CD4-positive, alpha-beta T cell treated with Interleukin-4 for 4 hours (primary cell): Measurements from ENCODE around the gene TNKS1BP1.
"Not testable (repeated sequence)": the region's sequence is repeated elsewhere in the genome, so short reads cannot be mapped to it uniquely, and the experiment has no call there.

ENCODE experiments used
- DNase-seq: peaks from one replicate; pipeline ENCODE4 v3.0.0-alpha.2; 2020

The TNKS1BP1 gene

DNA sequence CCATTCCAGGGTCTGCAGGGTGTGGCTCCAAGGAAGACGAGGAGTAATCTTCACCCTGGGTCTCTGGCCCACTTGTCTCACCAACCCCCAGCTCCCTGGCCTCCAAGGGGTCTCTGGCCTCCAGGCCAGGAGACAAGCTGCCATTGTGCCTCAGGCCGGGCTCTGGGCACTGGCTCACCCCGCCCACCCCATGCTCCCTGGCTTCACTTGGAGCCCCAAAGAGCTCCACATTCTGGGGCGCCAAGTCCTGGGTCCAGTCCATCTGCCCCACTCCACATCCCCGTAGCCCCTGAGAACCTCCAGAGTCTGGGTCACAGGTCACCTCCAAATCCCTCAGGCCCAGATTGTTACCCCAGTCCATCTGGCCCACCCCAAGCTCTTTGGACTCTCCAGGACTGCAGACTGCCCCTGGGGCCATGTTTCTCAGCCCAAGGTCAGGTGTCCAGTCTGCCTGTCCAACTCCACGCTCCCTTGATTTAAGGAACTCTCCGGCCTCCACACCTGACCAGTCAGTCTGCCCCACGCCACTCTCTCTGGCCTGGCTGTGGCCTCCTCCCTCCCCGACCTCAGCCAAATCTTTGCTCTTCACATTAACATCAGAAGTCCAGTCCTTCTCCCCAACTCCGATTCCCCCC lies 16.2 kb downstream of the TNKS1BP1 start:
- no peak for DNase-seq

DNA sequence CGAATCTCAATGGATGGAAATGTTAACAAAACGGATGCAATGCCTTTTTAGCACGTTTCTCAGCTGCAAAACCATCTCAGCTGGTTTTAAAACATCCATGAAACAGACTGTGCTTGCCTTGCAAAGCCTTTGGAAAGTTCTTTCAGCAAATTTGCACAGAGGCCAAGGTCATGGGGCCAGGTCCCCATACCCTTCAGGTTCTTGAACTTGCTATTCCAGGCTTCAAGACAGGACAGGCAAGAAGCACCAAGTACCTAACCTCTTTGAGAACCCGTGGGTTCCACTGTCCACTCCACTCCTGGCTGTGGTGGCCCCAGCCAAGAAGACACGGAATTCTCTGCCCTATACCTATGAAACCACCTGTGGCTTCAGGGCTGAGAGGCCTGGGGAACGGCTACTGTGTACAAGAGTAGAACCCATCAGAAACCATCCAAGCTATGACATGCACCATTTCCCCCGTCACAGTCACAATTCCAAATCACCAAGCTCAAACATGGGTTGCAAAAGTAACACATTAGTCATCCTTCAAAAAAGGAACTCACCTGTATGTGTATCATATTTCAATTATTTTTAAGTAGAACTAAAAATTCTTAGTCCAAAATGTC lies 17.0 kb downstream of the TNKS1BP1 start:
- DNase-seq = no peak

DNA sequence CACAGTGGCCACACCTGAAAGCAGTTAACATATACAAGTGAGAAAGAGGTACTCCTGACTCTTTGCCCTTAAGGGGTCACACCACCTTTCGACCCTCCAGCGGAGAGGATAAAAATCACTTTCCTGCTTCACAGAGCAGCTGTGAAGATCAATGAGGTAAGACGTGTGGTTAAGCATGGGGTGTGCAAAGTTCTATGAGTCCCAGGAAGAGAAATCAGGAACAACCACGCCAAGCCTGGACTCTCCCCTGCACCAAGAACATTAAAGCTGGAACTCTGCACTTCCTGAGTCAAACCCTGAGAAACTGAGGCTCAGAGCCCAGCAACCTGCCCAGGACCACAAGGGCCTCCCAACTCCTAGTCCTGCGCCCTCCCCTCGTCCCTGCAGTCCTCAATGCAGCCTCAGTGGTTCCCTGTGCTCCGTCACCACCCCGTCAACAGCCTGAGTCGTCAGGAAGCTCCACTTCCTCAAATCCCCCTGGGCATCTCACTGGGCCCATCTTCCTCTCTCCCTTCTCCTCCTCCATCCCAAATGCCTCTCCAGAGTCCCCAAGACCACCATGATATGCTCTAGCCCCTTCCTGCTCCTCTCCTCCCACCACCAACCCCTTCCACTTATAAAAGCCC lies 17.7 kb downstream of the TNKS1BP1 start:
- DNase-seq = no peak

DNA sequence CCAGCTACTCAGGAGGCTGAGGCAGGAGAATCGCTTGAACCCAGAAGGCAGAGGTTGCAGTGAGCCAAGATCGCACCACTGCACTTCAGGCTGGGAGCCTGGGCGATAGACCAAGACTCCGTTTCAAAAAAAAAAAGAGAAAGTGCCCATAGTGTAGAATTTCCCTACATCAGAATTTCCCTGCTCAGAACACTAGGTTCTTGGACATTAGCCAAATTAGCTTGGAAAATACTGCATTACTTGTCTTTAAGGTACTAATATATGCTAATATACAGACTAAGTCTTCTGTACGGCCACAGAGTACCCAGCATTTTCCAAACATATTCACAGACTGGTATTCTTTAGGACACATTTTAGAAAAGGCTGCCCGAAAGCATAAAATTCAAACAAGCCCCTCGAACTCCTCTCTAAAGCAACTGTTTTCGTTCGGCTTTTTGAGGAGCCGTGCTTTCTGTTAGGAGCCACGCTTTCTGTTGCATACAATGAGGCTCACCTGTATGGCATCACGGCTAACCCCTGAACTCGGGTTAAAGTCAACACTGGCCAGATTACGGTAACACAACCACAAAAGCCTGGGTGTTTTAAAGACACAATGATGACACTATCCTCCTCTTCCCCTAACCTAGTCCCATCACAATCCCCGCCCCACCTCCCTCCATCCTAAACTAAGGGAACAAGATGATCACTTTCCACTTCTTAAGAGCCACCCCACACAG lies 18.4 kb downstream of the TNKS1BP1 start:
- DNase-seq = no peak

- DNase-seq = no peak
Measured at GRCh38 chr11:57305523-57305922, 19.2 kb downstream of the TNKS1BP1 start.

DNA sequence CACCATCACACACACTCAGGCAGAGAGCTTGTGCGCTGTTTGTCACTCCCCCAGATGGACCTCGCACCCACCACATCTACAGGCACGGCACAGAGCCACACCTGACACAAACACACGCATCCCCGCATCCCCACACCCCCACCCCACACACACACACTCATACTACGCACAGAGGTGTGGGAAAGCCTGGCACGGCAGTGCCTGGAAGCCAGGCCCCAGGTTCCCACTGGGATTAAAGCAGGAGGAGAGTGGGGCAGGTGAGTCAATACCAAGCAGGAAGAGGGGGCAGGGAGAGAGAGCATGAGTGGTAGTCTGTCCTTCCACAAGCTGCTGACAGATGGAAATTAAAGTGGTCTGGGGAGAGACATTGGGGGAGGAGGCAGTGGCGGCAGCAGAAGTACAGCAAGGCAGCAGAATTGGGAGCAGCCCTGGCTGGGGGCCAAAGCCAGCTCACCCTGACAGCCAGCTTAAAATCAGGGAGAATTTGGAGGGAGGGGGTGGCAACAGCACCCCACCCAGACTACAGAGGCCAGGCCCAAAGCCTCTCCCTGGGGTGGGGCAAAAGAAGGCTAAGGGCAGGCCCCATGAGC lies 20.7 kb downstream of the TNKS1BP1 start:
- no peak for DNase-seq

DNA sequence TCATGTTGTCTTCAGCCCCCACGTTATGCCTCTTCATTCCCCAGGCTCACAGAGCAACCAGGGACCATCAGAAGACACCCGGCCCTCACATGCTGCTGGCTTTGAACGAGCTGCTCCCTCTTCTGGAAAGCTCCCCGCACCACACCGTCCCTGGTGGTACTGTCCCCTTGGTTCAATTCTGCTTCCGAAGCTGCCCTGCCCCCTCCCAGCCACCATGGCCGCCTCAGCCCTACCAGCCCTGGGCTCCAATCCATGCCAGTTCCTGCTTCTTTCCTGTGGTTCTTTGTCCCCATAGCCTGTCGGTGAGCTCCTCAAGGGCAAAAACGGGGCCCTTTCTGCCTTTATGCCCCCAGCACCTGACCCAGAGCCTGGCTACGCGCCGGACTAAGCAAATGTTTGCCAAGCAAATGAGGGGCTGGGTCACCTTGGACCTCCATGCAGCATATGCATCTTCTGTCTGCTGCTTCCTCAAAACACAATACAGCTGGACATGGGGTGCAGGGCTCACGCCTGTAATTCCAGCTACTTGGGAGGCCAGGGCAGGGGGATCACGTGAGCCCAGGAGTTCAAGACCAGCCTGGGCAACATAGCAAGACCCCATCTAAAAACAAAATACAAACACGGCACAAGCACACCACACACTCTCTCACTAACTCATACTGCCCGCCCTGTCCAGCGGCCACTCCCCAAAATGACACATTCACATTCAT lies 21.3 kb downstream of the TNKS1BP1 start:
- no peak for DNase-seq

- no peak for DNase-seq
Measured at GRCh38 chr11:57302489-57302888, 22.3 kb downstream of the TNKS1BP1 start.

DNA sequence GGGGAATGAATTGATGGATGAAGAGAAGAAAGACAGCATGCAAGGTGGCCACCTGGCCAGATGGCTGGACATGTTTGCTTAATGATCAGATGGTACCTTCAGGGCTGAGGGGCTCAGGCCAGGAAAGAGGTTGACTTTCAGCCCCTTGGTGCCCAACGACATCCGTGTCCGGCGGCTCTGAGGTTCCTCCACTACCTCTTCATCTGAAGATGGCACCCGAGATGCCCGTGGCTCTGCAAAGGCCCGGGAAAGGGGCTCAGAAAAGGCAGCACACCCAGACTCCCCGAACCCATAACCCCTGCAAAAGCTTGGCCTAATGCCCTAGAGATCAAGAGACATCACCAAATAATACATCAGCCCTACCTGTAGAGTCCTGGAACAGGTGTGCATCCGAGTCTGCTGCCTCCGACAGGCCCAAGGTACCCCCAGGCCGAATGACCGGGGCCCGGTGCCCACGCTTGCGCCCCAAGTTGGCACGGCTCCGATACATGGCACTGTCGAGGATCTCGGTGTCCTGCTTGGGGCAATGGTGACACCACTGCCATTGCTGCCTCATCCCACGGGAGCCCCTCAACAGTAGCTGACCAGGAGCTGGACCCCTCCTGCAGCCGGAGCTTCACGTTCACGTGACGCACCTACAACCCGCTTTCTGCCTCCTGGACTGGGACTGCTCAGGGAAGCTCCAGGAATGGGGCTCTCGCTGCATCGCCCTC lies 22.9 kb downstream of the TNKS1BP1 start:
- no peak for DNase-seq

GRCh38 chr11:57300785-57301184 lies 24.0 kb downstream of the TNKS1BP1 start:
- DNase-seq = no peak

DNA sequence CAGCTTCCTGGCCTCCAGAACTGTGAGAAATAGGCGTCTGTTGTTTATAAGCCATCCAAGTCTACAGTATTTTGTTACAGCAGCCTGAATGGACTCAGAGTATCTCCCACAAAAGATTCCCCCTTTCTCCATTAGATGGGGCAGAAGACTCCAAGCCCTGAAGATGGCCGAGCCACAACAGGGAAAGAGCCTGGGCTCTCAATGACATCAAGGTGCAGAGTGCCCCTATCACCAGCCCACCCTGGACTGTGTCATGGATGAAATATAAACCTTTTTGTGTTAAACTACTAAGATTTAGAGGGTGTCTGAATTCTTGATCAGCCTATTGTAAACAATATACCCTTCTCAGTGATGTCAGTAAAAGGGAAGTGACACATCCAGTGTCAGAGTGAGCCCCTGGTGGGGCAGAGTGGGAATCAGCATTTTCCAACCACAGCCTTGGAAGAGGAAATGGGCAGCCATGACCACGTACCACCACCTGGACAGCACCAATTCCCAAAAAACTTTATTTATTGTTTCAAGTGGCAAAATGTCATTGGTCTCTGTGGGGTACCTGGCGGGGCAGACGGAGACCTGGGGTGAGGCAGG lies 25.5 kb downstream of the TNKS1BP1 start:
- DNase-seq = no peak

DNA sequence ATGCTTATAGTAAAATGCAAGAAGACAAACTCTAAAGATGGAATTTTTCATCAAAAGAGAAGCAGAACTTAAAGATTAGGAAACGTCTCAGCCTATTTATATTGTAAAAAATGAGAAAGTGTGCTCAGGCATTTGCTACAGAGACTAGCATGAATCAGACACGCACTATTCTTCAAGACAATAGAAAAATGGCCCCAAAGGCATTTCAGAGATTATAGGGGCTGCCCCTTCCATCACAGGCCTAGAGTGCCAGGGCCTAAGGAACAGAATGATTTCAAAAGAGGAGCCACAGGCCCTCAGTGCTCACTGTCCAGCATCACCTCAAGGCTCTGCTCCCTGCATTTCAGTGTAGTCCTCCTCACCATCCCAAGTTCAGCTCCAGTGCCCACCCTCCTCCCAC lies 27.5 kb downstream of the TNKS1BP1 start:
- no peak for DNase-seq

- not testable (repeated sequence) for DNase-seq
Measured at GRCh38 chr11:57296205-57296604, 28.5 kb downstream of the TNKS1BP1 start.

DNA sequence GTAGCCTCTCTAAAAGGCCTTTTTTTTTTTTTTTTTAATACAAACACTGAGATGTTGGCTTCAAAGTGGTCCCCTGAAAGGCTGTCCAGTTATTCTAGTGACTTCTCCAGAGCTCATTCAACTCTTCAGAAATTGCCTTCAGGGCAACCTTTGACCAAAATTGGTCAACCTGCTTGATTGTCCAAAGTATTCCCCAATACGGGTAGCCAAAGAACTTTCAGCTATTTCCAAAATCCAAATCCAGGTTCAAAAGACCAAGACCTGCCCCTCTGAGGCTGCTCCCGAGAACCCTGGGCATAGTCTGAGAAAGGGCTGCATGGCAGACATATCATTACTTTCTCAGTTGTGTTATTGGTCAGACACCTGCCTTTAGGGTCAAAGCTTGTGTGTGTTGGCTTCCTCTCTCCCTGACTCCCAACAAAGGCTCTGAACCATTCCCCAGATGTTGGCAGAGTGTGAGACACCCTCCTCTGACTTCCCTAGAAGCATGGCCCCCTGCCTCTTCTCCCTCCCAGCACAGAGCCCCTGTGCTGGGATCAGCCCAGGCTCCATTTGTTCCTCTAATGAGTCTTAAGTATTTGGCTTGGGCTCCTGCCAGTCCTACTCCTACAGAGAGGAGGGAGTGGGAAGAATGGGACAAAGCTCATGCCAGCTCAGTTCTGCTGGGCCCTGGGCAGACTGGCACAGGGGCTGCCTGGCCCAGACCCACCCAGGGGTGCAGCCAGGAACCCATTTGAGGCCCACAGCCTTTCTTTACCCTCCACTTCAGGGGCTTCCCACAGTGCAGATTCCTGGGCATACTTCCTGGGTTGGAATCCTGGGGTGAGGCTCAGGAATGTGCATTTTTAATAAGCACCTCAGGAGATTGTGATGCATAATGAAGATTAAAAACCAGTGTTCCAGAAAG lies 30.3 kb downstream of the TNKS1BP1 start:
- no peak for DNase-seq

- DNase-seq = no peak
Measured at GRCh38 chr11:57290288-57290687, 34.5 kb downstream of the TNKS1BP1 start.

GRCh38 chr11:57288771-57289579 lies 35.8 kb downstream of the TNKS1BP1 start:
- DNase-seq = no peak

DNA sequence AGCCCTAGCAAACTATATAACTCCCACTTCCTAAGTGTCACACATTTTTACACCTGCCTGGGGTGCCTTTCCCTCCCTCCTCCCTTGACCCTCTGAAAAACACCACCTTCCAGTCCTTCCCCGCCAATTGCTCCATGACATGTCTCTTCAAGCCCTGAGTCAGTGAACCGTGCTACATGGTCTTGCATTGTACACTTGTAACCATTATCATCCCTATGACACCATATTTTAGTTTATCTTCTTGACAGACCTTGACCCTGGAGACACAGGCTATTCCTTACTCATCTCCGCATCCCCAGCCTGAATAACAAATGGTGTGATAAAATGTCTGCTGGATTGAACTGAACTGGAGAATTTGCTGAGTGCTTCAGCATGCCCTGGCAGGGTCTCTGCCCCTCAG lies 36.9 kb downstream of the TNKS1BP1 start:
- DNase-seq = no peak

- DNase-seq = no peak
Measured at GRCh38 chr11:57283231-57283990, 41.3 kb downstream of the TNKS1BP1 start.

DNA sequence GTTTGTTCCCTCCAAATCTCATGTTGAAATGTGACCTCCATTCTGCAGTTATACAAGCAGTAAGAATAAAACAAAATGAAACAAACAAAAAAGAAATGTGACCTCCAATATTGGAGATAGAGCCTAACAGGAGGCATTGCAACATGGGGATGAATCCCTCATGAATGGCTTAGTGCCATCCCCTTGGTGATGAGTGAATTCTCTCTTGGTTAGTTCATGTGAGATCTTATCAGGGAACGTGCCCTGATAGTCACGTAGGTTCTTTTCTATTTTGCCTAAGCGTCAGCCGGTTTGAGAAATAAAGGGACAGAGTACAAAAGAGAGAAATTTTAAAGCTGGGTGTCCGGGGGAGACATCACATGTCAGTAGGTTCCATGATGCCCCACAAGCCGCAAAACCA lies 43.2 kb downstream of the TNKS1BP1 start:
- not testable (repeated sequence) for DNase-seq
